ENCODE data around the gene SNRNP25. TPM values are rescaled to one million over a fixed set of nuclear protein-coding genes. Genes with fewer than 3 reads are reported as not detected.

Gene SNRNP25
- total and polyA plus RNA-seq, 2 of the 8 experiments (the other 6 are each of a cell fraction or from before 2014, with no cell fraction given) = 53.0 to 58.4 TPM

DNA sequence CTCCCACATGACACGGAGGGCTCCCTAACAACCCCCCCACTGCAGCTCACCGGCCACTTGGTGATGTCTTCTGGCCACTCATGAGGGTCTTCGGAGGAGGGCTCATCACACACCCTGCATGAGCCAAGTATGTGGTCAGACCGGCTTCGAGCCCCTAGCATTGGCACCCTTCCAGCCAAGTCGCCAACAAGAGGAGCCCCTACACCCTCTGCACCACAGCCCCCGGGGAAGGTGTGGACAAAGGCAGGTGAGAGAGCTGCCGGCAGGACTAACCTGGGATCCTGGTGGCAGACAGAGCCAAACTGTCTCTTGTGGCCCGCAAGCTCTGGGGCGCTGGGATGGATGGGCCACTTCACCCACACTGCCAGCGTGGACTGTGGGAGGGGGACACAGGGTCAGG is 6.5 kb downstream of the SNRNP25 start (continued):
- TF ChIP-seq, protein P1, sequence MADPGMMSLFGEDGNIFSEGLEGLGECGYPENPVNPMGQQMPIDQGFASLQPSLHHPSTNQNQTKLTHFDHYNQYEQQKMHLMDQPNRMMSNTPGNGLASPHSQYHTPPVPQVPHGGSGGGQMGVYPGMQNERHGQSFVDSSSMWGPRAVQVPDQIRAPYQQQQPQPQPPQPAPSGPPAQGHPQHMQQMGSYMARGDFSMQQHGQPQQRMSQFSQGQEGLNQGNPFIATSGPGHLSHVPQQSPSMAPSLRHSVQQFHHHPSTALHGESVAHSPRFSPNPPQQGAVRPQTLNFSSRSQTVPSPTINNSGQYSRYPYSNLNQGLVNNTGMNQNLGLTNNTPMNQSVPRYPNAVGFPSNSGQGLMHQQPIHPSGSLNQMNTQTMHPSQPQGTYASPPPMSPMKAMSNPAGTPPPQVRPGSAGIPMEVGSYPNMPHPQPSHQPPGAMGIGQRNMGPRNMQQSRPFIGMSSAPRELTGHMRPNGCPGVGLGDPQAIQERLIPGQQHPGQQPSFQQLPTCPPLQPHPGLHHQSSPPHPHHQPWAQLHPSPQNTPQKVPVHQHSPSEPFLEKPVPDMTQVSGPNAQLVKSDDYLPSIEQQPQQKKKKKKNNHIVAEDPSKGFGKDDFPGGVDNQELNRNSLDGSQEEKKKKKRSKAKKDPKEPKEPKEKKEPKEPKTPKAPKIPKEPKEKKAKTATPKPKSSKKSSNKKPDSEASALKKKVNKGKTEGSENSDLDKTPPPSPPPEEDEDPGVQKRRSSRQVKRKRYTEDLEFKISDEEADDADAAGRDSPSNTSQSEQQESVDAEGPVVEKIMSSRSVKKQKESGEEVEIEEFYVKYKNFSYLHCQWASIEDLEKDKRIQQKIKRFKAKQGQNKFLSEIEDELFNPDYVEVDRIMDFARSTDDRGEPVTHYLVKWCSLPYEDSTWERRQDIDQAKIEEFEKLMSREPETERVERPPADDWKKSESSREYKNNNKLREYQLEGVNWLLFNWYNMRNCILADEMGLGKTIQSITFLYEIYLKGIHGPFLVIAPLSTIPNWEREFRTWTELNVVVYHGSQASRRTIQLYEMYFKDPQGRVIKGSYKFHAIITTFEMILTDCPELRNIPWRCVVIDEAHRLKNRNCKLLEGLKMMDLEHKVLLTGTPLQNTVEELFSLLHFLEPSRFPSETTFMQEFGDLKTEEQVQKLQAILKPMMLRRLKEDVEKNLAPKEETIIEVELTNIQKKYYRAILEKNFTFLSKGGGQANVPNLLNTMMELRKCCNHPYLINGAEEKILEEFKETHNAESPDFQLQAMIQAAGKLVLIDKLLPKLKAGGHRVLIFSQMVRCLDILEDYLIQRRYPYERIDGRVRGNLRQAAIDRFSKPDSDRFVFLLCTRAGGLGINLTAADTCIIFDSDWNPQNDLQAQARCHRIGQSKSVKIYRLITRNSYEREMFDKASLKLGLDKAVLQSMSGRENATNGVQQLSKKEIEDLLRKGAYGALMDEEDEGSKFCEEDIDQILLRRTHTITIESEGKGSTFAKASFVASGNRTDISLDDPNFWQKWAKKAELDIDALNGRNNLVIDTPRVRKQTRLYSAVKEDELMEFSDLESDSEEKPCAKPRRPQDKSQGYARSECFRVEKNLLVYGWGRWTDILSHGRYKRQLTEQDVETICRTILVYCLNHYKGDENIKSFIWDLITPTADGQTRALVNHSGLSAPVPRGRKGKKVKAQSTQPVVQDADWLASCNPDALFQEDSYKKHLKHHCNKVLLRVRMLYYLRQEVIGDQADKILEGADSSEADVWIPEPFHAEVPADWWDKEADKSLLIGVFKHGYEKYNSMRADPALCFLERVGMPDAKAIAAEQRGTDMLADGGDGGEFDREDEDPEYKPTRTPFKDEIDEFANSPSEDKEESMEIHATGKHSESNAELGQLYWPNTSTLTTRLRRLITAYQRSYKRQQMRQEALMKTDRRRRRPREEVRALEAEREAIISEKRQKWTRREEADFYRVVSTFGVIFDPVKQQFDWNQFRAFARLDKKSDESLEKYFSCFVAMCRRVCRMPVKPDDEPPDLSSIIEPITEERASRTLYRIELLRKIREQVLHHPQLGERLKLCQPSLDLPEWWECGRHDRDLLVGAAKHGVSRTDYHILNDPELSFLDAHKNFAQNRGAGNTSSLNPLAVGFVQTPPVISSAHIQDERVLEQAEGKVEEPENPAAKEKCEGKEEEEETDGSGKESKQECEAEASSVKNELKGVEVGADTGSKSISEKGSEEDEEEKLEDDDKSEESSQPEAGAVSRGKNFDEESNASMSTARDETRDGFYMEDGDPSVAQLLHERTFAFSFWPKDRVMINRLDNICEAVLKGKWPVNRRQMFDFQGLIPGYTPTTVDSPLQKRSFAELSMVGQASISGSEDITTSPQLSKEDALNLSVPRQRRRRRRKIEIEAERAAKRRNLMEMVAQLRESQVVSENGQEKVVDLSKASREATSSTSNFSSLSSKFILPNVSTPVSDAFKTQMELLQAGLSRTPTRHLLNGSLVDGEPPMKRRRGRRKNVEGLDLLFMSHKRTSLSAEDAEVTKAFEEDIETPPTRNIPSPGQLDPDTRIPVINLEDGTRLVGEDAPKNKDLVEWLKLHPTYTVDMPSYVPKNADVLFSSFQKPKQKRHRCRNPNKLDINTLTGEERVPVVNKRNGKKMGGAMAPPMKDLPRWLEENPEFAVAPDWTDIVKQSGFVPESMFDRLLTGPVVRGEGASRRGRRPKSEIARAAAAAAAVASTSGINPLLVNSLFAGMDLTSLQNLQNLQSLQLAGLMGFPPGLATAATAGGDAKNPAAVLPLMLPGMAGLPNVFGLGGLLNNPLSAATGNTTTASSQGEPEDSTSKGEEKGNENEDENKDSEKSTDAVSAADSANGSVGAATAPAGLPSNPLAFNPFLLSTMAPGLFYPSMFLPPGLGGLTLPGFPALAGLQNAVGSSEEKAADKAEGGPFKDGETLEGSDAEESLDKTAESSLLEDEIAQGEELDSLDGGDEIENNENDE (IDR thresholded peaks at IDR 0.05; ENCODE audit: insufficient replicate concordance, low read length) = no peak
- no peak for TF ChIP-seq SIRT6 (IDR thresholded peaks at IDR 0.05; ENCODE audit: low read length)
- TF ChIP-seq POU5F1 (IDR thresholded peaks at IDR 0.05; ENCODE audit: low read depth, low read length) = no peak
- no peak for TF ChIP-seq KDM1A (IDR thresholded peaks at IDR 0.05; ENCODE audit: borderline replicate concordance, low read length)
